Embryonic facial prominence (tissue), 1 donor: ENCODE results near the gene OPCML.

Experiments
- DNase-seq: peaks from one replicate; pipeline ENCODE4 v3.0.0-alpha.2; 2016; ENCODE audit errors: extremely low spot score

The OPCML gene

GRCh38 chr11:132793831-132794230 lies 738.5 kb downstream of the OPCML start:
- DNase-seq: no peak

GRCh38 chr11:132792341-132793140 lies 739.8 kb downstream of the OPCML start:
- no peak for DNase-seq

DNA sequence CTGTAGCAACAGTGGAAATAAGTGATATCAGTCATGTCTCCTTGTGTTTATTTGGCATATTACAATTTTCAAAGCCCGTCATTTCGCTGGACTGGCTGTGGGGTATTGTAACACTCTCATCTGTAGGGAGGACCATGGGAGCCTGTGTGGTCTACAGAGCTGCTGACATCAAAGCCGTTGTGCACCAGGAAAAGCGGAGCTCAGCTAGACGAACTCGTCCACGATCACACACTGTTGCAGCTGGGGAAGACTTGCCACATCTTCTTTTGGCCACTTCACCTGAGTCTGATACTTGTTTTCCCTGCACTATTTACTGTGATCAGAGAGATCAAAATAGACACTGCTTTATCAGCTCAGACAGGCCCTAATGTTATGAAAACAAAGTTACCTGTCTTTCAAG lies 741.3 kb downstream of the OPCML start:
- DNase-seq: no peak

DNA sequence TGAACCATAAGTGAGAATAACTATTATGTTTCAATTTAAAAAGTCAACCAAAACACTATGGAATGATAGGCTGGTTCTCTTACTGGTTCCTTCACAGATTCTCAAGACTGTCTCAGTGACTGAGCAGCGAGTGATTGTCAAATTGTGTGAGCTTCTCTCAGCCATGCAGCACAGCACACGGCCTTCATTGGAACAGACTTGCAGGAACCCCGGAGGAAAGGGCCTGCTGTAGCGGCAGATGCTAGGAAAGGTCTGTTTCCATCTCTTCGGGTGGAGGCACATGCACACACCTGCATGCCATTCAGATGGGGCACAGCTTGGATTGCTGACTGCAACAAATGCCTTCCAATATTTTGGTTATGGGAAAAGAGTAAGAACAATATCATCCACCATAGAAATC lies 741.8 kb downstream of the OPCML start:
- DNase-seq: no peak

DNA sequence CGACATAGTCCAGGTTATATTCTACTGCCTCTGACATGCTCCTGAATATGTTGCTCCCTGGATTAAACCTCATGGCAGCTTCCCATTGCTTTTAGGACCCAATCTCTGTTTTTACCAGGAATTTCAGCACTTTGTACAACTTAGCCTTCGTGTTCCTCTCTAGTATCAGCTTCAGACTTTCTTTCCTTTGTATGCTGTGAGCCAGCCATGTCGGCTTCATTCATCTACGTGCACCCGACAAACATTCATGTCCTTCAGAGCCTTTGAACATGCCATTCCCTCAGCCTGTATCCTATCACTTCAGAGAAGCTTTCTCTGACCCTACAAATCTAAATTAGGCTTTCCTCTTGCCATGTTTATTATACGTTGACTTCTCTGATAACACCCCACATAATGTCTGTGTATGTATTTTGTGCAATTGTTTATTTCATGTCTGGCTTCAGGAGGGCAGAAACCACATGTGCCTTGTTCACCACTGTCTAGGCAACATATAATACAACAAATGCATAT lies 743.4 kb downstream of the OPCML start:
- DNase-seq: no peak

- no peak for DNase-seq
Observed at GRCh38 chr11:132785878-132786277, 746.4 kb downstream of the OPCML start.

- DNase-seq: no peak
Observed at GRCh38 chr11:132784441-132784840, 747.9 kb downstream of the OPCML start.

DNA sequence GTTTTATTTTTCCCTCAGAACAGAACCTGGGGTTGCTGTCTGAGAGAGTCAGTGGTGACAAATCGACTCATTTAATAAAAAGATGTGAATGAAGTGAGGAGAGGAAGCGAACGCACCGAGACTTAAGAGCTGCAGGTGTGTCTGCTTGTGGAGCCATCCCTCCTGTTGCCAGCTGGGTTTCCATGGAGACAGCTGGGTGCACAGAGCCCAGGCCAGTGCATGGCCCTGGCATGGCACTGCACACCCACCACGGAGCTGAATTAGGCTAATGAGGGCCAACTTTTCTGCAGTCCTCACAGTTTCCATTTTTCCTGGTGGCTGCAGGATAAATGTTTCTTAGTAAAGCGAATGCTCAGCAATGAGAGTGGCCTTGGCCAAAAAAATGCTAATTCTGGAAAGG lies 750.2 kb downstream of the OPCML start:
- DNase-seq: no peak

- no peak for DNase-seq
Observed at GRCh38 chr11:132780046-132780445, 752.3 kb downstream of the OPCML start.

- no peak for DNase-seq
Observed at GRCh38 chr11:132779497-132779896, 752.8 kb downstream of the OPCML start.

GRCh38 chr11:132777067-132777975 lies 755.0 kb downstream of the OPCML start:
- DNase-seq: no peak

- DNase-seq: no peak
Observed at GRCh38 chr11:132773751-132774150, 758.5 kb downstream of the OPCML start.

- no peak for DNase-seq
Observed at GRCh38 chr11:132772703-132773545, 759.4 kb downstream of the OPCML start.

DNA sequence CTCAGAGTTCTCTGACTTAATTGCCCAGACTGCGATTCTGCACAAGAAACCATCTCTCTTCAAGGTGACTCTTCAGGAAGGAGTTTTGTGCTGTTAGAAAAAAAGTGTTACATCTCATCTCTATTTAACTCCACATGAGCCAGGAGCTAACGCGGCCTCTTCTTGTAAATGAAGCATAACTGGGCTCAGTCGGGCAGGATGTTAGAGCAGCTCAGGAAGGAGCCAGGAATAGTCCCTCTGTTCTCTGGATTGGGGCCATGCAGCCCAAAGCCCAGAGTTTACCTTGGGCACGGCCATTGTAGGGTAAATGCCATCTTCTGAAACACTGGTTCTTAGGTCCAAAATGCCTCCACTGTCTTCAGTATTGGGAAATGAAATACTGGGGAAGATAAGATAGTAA lies 760.6 kb downstream of the OPCML start:
- DNase-seq: no peak

DNA sequence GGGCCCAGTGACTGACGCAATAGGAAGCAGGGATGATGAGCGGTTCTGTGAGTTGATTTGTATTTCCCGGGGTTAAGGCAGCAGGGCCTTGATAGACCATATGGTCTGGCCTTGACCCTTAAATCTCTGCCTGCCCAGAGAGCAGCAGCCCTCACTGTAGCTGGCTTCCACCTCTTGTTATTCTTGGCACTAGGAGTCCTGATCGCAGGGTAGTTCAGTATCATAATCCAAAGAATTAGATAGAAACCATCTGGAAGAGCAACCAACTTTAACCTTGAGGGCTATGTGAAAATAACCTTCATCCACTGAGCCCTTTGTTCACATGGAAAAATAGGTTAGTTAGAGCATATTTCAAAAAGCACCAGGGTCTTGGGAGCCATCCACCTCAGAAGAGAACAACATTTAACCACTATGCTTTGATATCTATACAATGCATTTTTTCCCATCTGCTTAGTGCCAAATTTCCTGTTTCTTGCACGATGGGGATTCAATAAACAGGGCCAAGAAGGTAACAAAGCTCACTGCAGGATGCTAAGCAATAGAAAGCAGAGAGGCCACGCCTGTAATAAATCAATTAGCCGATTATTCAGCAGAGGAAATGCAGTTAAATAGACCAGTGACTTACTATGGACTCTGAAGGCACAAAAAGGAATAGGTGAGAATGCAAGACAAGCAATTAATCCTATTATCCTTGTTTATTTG lies 761.3 kb downstream of the OPCML start:
- DNase-seq: no peak

GRCh38 chr11:132763503-132763902 lies 768.8 kb downstream of the OPCML start:
- DNase-seq: no peak

GRCh38 chr11:132755934-132756333 lies 776.4 kb downstream of the OPCML start:
- no peak for DNase-seq

- DNase-seq: no peak
Observed at GRCh38 chr11:132751516-132752250, 780.6 kb downstream of the OPCML start.

DNA sequence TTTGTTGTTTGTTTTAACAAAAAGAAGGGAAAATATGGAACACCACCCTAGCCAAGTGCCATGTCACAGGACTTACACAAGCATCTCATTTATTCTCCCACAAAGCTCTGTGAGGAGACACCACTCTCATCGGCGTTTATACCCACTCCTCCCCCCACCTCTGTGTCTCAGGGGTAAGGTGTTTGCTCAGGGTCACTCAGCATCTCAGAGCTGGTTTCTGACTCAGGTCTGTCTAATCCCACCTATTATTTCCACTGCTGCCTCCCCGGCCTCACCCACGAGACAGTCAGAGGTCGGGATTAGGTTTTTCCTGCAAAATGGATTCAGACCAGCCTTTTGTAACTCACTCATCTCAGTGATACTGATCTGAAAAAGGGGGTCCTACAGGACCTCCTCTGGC lies 786.0 kb downstream of the OPCML start:
- no peak for DNase-seq

DNA sequence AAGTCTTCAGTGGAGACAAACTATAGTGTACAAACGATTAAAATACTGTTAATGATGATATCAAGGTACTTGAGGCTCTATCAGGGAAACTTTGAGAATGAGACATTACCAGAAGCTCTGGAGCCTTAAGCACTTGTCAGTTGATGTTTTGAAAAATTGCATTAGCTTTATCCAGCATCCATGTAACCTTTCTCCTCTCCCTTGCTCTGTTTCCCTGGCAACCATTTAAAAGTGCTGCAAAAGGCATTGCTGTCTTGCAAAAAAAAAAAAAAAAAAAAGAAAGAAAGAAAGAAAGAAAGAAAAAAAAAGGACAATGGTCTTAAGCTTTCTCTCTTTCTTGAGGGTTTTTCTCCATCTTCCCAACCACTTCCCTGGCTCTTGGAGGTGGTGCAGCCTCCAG lies 787.0 kb downstream of the OPCML start:
- no peak for DNase-seq
